ENCODE measurements around the gene LGR4.
"Not testable (repeated sequence)": the region's sequence is repeated elsewhere in the genome, so short reads cannot be mapped to it uniquely, and the experiment has no call there.

LGR4 gene

DNA sequence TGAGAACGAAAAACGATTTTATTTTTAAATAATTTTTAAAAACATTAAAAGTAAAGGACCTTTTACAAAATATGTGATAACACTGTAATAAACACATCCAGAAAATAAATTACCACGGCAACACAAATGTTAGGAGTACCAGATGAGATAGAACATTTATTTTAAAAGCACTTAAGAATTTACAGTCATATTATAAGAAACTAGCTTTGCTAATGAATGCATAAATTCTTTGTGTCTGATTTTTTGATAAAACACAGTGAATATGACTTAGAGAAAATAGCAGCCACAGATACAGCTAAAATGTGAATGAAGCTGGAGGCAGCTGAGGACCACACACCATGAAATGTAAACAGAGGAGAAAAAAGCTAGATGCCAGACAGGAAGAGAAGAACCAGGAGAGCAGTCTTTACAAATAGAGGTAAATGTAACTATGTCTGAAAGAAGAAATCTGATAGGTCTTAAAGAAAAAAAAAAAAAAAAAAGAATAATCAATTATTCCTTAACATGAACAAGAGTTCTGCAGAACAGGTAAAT is 124.2 kb downstream of the LGR4 start:
- Histone ChIP-seq H3K9me3 (ENCODE audit: control insufficient read depth, insufficient read depth, low read length) (no peaks in the 10 kb centered on the region), H3K4me1 (ENCODE audit: insufficient read depth, low read length) (peaks cover 15% of the 10 kb centered on the region; the same call in 1 of the 2 replicates), H3K9ac (ENCODE audit: low read depth, low read length) (no peak overlapping the region), H3K36me3 (ENCODE audit: insufficient read depth, low read length) (no peaks in the 10 kb centered on the region)

DNA sequence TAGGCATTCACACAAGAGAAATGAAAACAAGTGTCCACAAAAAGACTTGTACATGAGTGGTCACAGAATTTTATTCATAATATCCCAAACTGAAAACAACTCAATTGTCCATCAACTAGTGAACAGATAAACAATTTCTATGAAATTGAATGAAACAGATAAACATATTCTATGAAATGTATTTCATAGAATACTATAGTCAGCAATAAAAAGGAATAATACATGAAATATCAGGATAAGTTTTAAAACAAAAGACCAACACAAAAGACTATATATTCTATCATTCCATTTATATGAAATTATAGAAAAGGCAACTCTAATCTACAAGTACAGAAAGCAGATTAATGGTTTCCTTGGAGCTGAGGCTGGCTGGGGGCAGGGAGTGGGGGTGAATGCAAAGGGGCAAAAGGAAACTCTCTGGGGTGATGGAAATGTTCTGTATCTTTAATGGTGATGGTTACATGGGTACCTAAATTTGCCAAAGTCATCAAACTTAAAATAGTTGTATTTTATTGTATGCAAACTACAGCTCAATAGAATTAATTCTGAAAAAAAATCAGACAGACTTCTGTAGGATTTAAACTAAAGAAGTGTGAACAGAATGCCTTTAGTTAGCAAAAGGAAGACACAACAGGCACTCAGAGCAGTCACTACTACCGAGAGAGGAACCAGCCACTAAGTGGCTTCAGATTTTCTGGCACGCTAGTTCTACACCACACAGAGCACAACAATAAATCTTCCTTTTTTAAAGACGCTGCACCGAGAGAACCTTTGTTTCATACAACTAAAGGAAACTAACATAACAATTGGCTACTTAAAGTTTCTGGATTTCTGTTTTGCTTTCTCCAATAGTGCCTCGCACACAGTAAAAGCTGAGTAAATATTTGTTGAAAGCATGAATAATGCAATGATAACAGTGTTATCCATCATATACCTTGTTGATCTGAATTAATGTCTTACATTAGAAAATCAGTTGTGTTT is 124.9 kb downstream of the LGR4 start:
- peaks cover 15% of the 10 kb centered on the region; the same call in 1 of the 2 replicates for H3K4me1 ChIP-seq (ENCODE audit: insufficient read depth, low read length)
- no peaks in the 10 kb centered on the region for H3K9me3 ChIP-seq (ENCODE audit: control insufficient read depth, insufficient read depth, low read length)
- H3K9ac ChIP-seq (ENCODE audit: low read depth, low read length) = no peak overlapping the region
- H3K36me3 ChIP-seq (ENCODE audit: insufficient read depth, low read length) = no peaks in the 10 kb centered on the region

DNA sequence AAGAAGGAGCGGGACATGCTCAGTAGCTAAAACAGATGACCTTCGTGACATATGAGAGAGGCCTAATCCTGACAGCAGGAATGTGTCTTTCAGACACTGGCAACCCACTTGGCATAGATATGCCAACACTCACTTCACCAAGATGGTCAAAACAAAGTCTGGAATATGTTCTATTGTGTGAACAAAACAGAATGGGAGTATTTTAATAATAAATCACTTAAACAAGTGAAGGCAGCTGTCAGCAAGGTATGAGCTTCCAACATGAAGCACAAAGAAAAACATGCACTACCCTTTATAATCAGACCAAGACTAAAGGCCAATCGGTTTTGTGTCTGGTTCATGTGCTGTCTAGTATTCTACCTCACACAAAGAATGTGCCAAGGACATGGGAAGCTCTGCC is 132.6 kb downstream of the LGR4 start:
- H3K4me1 ChIP-seq (ENCODE audit: insufficient read depth, low read length) = no peaks in the 10 kb centered on the region
- H3K9ac ChIP-seq (ENCODE audit: low read depth, low read length) = no peak overlapping the region
- no peaks in the 10 kb centered on the region for H3K36me3 ChIP-seq (ENCODE audit: insufficient read depth, low read length)
- H3K9me3 ChIP-seq (ENCODE audit: control insufficient read depth, insufficient read depth, low read length) = no peaks in the 10 kb centered on the region

- H3K9ac ChIP-seq (ENCODE audit: low read depth, low read length); H3K9me3 ChIP-seq (ENCODE audit: control insufficient read depth, insufficient read depth, low read length); H3K36me3 ChIP-seq (ENCODE audit: insufficient read depth, low read length); H3K4me1 ChIP-seq (ENCODE audit: insufficient read depth, low read length): not testable (repeated sequence)
These were observed 137.8 kb downstream of the LGR4 start for GRCh38 chr11:27334764-27335163.

DNA sequence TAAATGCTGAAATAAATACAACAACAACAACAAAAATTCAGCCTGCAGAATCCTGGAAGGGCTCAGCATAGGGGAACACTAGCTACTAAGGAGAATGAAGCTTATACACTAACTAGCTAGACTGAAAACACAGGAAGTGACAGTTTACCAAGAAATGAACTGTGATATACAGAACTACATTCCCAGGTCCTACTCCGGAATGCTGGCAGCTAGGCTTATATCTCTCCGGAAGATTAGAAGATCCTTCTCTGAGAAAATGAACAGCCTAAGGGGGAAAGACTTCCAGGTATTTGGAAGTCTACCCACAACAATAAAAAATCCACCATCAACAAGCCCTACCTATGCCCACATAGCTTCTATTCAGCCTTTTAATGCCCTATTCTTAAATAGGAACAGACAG is 140.6 kb downstream of the LGR4 start:
- H3K9ac ChIP-seq (ENCODE audit: low read depth, low read length) = no peak overlapping the region

DNA sequence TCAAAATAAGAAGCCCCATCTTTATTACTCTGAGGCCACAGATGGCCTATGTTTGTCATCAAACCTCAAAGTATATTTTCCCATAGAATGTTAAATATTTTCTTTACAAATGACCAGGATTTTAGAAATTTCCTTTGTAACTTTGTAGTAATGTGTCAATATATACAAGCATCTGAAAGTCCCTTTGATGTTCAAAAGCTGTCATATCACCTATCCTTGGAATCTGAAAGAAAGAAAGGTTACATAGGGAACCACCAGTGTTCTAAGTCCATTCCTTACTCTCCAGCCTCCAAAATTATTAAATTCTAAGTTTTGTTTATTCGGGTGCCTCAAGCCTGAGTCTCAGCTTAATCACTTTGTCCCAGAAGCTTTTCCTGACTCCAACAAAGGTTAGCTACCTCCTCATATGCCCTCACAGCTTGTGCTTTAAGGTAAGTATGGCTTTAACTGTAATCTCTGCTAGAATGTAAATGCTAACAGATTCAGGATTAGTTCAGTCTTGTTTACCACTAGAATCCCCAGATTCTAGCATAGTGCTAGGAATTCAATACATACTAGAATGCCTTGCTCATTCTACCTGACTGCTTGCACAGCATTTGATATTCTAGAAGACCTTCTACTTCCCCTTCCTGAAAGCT is 141.8 kb downstream of the LGR4 start:
- Histone ChIP-seq H3K9ac (ENCODE audit: low read depth, low read length) (no peak overlapping the region), H3K36me3 (ENCODE audit: insufficient read depth, low read length) (no peaks in the 10 kb centered on the region), H3K4me1 (ENCODE audit: insufficient read depth, low read length) (peaks cover 4% of the 10 kb centered on the region; the same call in 1 of the 2 replicates), H3K9me3 (ENCODE audit: control insufficient read depth, insufficient read depth, low read length) (no peaks in the 10 kb centered on the region)

More for the DNA sequence above, 140.6 kb downstream of the LGR4 start:
- H3K4me1 ChIP-seq (ENCODE audit: insufficient read depth, low read length) = peaks cover 4% of the 10 kb centered on the region; the same call in 1 of the 2 replicates
- H3K36me3 ChIP-seq (ENCODE audit: insufficient read depth, low read length) = no peaks in the 10 kb centered on the region
- no peaks in the 10 kb centered on the region for H3K9me3 ChIP-seq (ENCODE audit: control insufficient read depth, insufficient read depth, low read length)

GRCh38 chr11:27329867-27330632 is 142.5 kb downstream of the LGR4 start:
- no peaks in the 10 kb centered on the region for H3K9me3 ChIP-seq (ENCODE audit: control insufficient read depth, insufficient read depth, low read length)
- no peaks in the 10 kb centered on the region for H3K36me3 ChIP-seq (ENCODE audit: insufficient read depth, low read length)
- H3K9ac ChIP-seq (ENCODE audit: low read depth, low read length) = no peak overlapping the region
- H3K4me1 ChIP-seq (ENCODE audit: insufficient read depth, low read length) = peaks cover 4% of the 10 kb centered on the region; the same call in 1 of the 2 replicates

- no peaks in the 10 kb centered on the region for H3K36me3 ChIP-seq (ENCODE audit: insufficient read depth, low read length)
- no peak overlapping the region for H3K9ac ChIP-seq (ENCODE audit: low read depth, low read length)
- H3K9me3 ChIP-seq (ENCODE audit: control insufficient read depth, insufficient read depth, low read length) = no peaks in the 10 kb centered on the region
- peaks cover 4% of the 10 kb centered on the region; the same call in 1 of the 2 replicates for H3K4me1 ChIP-seq (ENCODE audit: insufficient read depth, low read length)
These were observed 144.0 kb downstream of the LGR4 start for GRCh38 chr11:27328614-27329013.

DNA sequence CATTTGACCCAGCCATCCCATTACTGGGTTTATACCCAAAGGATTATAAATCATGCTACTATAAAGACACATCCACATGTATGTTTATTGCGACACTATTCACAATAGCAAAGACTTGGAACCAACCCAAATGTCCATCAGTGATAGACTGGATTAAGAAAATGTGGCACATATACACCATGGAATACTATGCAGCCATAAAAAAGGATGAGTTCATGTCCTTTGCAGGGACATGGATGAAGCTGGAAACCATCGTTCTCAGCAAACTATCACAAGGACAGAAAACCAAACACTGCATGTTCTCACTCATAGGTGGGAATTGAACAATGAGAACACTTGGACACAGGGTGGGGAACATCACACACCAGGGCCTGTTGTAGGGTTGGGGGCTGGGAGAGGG is 145.5 kb downstream of the LGR4 start:
- H3K4me1 ChIP-seq (ENCODE audit: insufficient read depth, low read length); H3K9me3 ChIP-seq (ENCODE audit: control insufficient read depth, insufficient read depth, low read length); H3K9ac ChIP-seq (ENCODE audit: low read depth, low read length); H3K36me3 ChIP-seq (ENCODE audit: insufficient read depth, low read length): not testable (repeated sequence)

DNA sequence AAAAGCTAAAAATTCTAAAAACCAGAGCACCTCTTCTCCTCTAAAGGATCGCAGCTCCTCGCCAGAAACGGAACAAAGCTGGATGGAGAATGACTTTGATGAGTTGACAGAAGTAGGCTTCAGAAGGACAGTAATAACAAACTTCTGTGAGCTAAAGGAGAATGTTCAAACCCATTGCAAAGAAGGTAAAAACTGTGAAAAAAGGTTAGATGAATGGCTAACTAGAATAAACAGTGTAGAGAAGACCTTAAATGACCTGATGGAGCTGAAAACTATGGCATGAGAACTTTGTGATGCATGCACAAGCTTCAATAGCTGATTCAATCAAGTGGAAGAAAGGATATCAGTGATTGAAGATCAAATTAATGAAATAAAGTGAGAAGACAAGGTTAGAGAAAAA is 150.4 kb downstream of the LGR4 start:
- not testable (repeated sequence) for H3K36me3 ChIP-seq (ENCODE audit: insufficient read depth, low read length); H3K9ac ChIP-seq (ENCODE audit: low read depth, low read length); H3K9me3 ChIP-seq (ENCODE audit: control insufficient read depth, insufficient read depth, low read length)
- peaks cover 18% of the 10 kb centered on the region; the same call in 1 of the 2 replicates for H3K4me1 ChIP-seq (ENCODE audit: insufficient read depth, low read length)

DNA sequence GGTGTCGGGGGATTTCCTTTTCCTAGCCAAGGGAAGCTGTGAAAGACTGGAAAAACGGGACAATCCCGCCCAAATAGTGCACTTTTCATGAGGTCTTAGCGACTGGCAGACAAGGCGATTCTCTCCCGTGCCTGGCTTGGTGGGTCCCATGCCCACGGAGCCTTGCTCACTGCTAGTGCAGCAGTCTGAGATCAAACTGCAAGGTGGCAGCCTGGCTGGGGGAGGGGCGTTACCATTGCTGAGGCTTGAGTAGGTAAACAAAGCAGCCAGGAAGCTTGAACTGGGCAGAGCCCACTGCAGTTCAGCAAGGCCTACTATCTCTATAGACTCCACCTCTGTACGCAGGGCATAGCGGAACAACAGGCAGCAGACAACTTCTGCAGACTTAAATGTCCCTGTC is 151.2 kb downstream of the LGR4 start:
- H3K9me3 ChIP-seq (ENCODE audit: control insufficient read depth, insufficient read depth, low read length); H3K36me3 ChIP-seq (ENCODE audit: insufficient read depth, low read length); H3K9ac ChIP-seq (ENCODE audit: low read depth, low read length): not testable (repeated sequence)
- peaks cover 18% of the 10 kb centered on the region; the same call in 1 of the 2 replicates for H3K4me1 ChIP-seq (ENCODE audit: insufficient read depth, low read length)

DNA sequence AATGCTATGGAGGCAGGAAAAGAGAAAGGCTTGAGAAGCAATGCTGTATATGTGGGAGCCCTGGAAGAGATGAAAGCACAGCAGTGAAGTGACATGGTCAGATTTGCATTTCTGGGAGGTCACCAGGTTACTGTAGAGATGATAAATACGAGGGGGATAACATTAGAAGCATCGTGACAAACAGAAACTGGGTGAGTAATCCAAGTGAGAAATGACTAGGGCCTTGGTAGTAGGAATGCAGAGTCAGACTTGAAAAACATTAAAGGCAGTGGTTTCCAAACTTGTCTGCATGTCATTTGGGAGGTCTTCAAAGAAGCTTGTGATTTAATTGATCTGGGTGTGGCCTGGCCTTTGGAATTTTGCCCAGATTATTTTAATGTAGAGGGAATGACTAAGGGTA is 153.5 kb downstream of the LGR4 start:
- peaks cover 2% of the 10 kb centered on the region; the same call in 1 of the 2 replicates for H3K9me3 ChIP-seq (ENCODE audit: control insufficient read depth, insufficient read depth, low read length)
- no peak overlapping the region for H3K9ac ChIP-seq (ENCODE audit: low read depth, low read length)
- peaks cover 18% of the 10 kb centered on the region; the same call in 1 of the 2 replicates for H3K4me1 ChIP-seq (ENCODE audit: insufficient read depth, low read length)
- H3K36me3 ChIP-seq (ENCODE audit: insufficient read depth, low read length) = no peaks in the 10 kb centered on the region

- no peaks in the 10 kb centered on the region for H3K36me3 ChIP-seq (ENCODE audit: insufficient read depth, low read length)
- H3K4me1 ChIP-seq (ENCODE audit: insufficient read depth, low read length) = peaks cover 18% of the 10 kb centered on the region; the same call in 1 of the 2 replicates
- H3K9ac ChIP-seq (ENCODE audit: low read depth, low read length) = no peak overlapping the region
- H3K9me3 ChIP-seq (ENCODE audit: control insufficient read depth, insufficient read depth, low read length) = peaks cover 2% of the 10 kb centered on the region; the same call in 1 of the 2 replicates
These were observed 154.8 kb downstream of the LGR4 start for GRCh38 chr11:27317751-27318150.
